H1 (cell line): ENCODE results near the gene EMC6. TPM values are rescaled to one million over a fixed set of nuclear protein-coding genes. Genes with fewer than 3 reads are reported as not detected.

Experiments
- BRCA1 ChIP-seq: IDR thresholded peaks from 2 replicates; pipeline ENCODE4 v1.6.1; 2012; ENCODE audit warnings: low read depth, low read length, improper control_type of control experiment
- polyA plus RNA-seq, 7 experiments: library from polyadenylated mRNA; depleted of rRNA in 3 of 7; stranded (reverse) in 5 of 7; unstranded in 2 of 7; fragments of >200 nt in 5 of 7; fragments of 200-250 nt in 2 of 7; gene quantifications; 1 replicate in 5 of 7; 2 replicates in 1 of 7; 4 replicates in 1 of 7; pipeline versions ENCODE4 v1.2.1 to v1.2.3, GENCODE V29; 2011 to 2013; ENCODE audit warnings: missing spikeins in 2 of 7, mixed read lengths in 2 of 7
- total RNA-seq: library from RNA; stranded (reverse); fragmentation: NEBNext Ultra II Directional; extraction: Animal tissue kit (Norgen Biotek cat#: 25700); gene quantifications from 2 replicates; pipeline ENCODE4 v1.2.1, GENCODE V29; 2021

Gene EMC6
- total and polyA plus RNA-seq, 2 of the 8 experiments (the other 6 are each of a cell fraction or from before 2014, with no cell fraction given), result 81.5 to 193 TPM

- no peak for TF ChIP-seq BRCA1
Measured at GRCh38 chr17:3695723-3696411, 27.3 kb downstream of the EMC6 start, which contains the start of gene P2RX5 (continued).
